Dendritic cell treated with granulocyte-macrophage colony-stimulating factor and Interleukin-4, amounts not matched to agents 40 ng/mL and 50 ng/mL, for 4 days (primary cell): Measurements from ENCODE around the gene PLA2G15.
A peak's percentile ranks its signal among the peaks of the same experiment; 100 is the strongest.

Experiments used
- H3K27ac Mint-ChIP-seq: one replicate; pipeline ENCODE4 v1.8.0; 2022; ENCODE audit warnings: mild to moderate bottlenecking, mixed read lengths
- H3K27me3 Mint-ChIP-seq: one replicate; pipeline ENCODE4 v1.8.0; 2022; ENCODE audit warnings: mild to moderate bottlenecking, mixed read lengths
- H3K36me3 Mint-ChIP-seq: one replicate; pipeline ENCODE4 v1.8.0; 2022; ENCODE audit warnings: low read depth, mixed read lengths
- H3K4me1 Mint-ChIP-seq: one replicate; pipeline ENCODE4 v1.8.0; 2022; ENCODE audit warnings: low read depth, mixed read lengths
- H3K4me3 Mint-ChIP-seq: one replicate; pipeline ENCODE4 v1.8.0; 2022; ENCODE audit warnings: mild to moderate bottlenecking, moderate library complexity, mixed read lengths
- H3K9me3 Mint-ChIP-seq: one replicate; pipeline ENCODE4 v1.8.0; 2022; ENCODE audit warnings: mixed read lengths
- intact Hi-C: fragments of 100-400 bp; cut with micrococcal nuclease; formaldehyde crosslinking; loops from one replicate; pipeline ENCODE4 v1.15.0; 2022

Gene PLA2G15

DNA sequence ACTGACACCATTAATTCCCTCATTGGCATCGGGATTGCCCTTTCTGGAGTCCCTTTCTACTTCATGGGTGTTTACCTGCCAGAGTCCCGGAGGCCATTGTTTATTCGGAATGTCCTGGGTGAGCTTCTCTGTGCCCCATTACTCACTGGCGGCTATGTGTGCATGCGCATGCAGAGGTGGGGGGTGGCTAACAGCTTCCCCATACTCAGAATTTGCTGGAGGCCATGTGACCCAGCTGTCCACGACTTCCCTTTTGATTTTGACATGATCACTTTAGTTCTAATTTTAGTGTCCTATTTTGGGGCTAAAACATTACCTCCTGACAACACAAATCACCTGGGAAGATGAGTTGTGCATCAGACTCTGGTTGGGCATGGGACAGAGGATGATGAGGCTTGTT is 51.5 kb downstream of the PLA2G15 start:
- Mint-ChIP-seq H3K4me1 (peaks cover 42% of the 10 kb centered on the region), H3K9me3 (no peaks in the 10 kb centered on the region)

DNA sequence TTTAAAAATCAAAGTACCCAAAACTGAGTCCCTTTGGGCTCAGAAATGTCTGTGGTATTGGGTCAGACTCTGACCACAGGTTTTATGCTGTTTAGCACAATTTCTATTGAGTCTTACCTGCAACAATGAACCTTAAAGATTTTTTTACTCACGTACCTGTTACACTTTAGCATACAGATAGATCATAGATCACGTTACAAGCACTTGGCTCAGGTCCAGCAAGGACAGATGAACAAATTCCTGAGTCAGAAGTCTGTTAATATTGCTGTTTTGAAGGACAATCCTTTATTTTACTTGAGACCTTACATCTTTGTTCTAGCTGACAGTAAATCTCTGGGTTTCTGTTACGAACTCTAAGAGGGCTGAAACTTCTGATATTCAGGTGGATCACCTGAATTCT is 52.7 kb downstream of the PLA2G15 start:
- Mint-ChIP-seq H3K4me1 (peaks cover 42% of the 10 kb centered on the region), H3K4me3 (no peak overlapping the region), H3K27me3 (no peaks in the 10 kb centered on the region), H3K9me3 (no peaks in the 10 kb centered on the region), H3K36me3 (peaks cover 100% of the 10 kb centered on the region), H3K27ac (peak overlapping the region; percentile 82)
- intact Hi-C loops = no loop called here

More for the DNA sequence above, 51.5 kb downstream of the PLA2G15 start:
- Mint-ChIP-seq H3K27me3 (no peaks in the 10 kb centered on the region), H3K4me3 (peak overlapping the region; percentile 30), H3K27ac (peak overlapping the region; percentile 82), H3K36me3 (peaks cover 100% of the 10 kb centered on the region)
- intact Hi-C loops = no loop called here

DNA sequence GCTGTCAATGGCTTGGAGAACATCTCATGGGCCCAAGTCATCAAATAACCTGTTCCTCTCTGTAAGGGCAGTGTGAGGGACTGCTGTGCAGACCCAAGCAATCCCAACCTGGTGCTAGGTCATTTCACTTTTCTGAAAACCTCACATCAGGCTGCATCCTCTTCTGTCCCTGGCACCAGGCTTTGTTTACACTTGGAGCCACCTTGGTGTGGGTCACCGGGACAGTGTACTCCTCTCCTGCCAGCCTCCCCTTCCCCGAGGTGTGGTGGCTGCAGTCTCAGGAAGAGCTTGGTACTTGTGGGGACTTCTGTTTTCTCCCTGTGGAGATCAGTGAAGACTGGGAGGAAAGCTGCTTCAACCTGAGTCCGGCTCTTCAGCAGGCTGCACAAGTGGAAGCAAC is 53.1 kb downstream of the PLA2G15 start:
- H3K4me1 Mint-ChIP-seq = peaks cover 42% of the 10 kb centered on the region
- intact Hi-C loops = no loop called here
- peaks cover 100% of the 10 kb centered on the region for H3K36me3 Mint-ChIP-seq
- peak overlapping the region; percentile 46 for H3K27ac Mint-ChIP-seq
- H3K27me3 Mint-ChIP-seq = no peaks in the 10 kb centered on the region
- H3K9me3 Mint-ChIP-seq = no peaks in the 10 kb centered on the region
- H3K4me3 Mint-ChIP-seq = no peak overlapping the region

DNA sequence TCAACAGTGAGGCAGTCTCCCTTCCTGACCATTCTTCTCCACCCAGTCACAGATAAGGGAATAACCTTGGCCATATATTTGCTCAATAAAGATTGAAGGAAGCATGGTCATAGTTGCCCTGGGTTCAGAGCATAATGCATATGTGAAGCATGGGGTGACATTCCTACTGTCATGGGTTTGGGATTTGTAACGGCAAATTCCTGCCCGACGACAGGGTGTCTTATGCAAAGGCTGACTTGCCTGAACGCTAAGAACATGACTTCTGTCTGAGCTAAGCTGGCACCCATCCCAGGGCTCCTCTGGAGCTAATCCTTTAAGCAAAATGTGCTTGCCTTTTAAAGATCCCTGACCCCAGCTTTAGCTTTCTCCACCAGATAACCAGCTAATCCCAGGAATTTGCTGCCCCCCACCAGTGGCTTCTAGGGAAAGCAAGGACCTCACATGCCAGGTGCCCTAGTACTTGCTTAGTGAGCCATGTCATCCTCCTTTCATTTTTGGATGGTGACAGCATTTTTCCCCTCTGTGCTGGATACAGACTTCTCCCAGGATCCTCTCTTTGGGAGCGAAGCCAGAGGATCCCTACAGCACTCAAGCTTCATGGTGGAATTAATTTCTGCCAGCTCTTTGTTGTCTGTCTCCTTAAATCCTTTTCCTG is 53.9 kb downstream of the PLA2G15 start:
- Mint-ChIP-seq H3K4me1 (peaks cover 42% of the 10 kb centered on the region), H3K4me3 (no peak overlapping the region), H3K9me3 (no peaks in the 10 kb centered on the region), H3K27ac (no peak overlapping the region), H3K27me3 (no peaks in the 10 kb centered on the region), H3K36me3 (peaks cover 100% of the 10 kb centered on the region)
- intact Hi-C loops = no loop called here

DNA sequence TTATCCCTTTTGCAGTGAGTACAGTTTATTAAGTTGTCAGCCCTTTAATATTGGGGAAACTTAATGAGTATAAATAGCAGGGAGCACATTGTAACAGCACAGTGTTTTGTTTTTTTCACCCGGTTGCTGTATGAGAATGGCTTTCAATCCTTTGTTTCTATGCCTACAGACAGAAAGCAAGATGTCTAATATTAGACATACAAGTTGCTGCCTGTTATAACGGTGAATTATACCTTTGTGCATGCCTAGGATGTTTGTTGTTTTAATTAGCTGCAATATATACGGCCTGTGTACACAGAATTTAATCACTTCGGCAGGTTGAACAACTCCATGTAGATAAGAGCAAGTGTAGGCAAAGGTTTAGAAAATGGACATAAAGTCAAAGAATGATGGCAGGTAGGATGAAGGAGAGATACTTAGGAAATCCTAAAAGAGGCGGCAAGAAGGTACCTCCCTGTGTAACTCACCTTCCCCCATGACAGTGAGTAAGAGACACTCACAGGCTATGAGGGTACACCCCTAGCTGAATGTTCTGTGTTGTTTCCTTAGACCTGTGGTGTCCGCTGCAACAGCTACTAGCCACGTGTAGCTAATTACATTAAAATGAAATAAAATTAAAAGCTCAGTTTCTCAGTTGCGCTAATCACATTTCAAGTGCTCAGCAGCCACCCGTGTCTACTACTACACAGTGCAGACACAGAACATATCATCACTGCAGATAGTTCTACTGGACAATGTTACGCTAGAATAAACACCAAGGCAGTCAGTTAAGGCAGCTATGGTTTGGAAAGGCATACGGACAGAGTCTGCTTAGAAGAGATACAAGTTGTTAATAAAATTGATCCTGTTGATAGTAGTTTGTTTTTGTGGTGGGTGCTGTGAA is 54.6 kb downstream of the PLA2G15 start:
- Mint-ChIP-seq H3K4me3 (no peak overlapping the region), H3K4me1 (peaks cover 42% of the 10 kb centered on the region), H3K9me3 (no peaks in the 10 kb centered on the region), H3K27ac (no peak overlapping the region), H3K36me3 (peaks cover 98% of the 10 kb centered on the region), H3K27me3 (no peaks in the 10 kb centered on the region)
- intact Hi-C loops = no loop called here

DNA sequence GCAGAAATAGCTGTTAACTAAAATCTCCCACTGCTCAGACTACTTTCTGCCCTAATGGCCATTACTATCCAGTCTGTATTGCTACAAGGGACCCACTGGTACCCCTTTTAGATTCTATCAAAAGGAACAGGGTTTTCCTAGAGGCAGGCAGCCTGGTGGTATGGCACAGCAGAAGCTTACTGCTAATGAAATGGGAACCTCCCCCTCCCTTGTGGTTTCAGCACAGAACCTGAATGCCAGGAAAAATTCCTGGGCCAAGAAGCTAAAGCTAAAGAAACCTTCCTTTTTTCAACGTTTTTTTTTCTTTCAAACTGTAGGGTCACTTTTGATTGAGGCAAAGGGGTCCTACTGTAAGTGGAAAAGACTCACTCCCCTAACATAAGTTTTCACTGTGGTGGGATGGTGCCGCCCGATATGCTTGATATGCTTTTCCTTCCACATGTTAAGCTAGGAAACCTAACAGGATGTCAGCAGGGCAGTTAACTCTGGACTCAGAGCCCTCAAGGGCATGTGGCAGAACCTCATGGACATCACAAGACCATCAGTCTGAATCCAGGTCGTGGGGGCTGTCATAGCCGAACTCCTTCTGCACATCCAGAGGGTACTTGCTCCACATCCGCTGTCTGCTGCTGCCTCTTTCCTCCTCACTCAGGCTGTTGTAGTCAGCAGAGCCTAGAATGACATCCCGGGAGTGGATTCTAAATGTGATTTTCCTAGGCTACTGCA is 55.7 kb downstream of the PLA2G15 start:
- Mint-ChIP-seq H3K36me3 (peaks cover 98% of the 10 kb centered on the region), H3K4me1 (peaks cover 38% of the 10 kb centered on the region), H3K27me3 (no peaks in the 10 kb centered on the region), H3K27ac (peak overlapping the region; percentile 13), H3K4me3 (no peak overlapping the region), H3K9me3 (no peaks in the 10 kb centered on the region)
- intact Hi-C loops = no loop called here

DNA sequence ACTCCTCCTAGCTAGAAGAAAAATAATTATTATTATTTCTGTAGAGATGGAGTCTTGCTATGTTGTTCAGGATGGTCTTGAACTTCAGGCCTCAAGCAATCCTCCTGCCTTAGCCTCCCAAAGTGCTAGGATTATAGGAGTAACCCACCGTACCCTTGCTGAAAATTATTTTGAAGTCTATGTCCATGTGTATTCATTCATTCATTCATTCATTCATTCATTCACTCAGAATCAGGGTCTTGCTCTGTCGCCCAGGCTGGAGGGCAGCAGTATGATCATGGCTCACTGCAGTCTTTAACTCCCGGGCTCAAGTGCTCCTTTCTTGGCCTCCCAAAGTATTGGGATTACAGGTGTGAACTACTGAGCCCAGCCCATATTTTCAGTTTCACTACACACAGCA is 61.5 kb downstream of the PLA2G15 start:
- Mint-ChIP-seq H3K27ac (no peak overlapping the region), H3K27me3 (no peaks in the 10 kb centered on the region), H3K36me3 (peaks cover 89% of the 10 kb centered on the region), H3K9me3 (no peaks in the 10 kb centered on the region), H3K4me3 (no peak overlapping the region), H3K4me1 (peaks cover 22% of the 10 kb centered on the region)
- intact Hi-C loops = no loop called here

DNA sequence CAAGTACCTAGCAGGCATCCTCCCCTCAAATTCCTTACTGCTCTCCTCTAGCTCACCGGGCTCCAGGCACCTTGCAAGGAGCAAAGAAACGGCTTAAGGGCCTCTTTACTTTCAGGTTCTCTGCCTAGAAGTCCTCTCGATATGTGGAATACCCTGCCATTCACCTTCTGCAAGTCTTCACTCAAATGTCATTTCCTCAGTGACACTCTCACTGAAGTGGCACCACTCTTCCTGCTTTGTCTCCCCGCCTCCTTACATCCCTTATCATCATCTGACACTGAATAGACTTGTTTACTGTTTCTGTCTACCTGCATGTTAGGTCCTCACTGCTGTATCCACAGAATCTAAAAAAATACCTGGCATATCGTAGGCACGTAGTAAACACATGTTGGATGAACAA is 64.6 kb downstream of the PLA2G15 start:
- Mint-ChIP-seq H3K36me3 (peaks cover 71% of the 10 kb centered on the region), H3K4me1 (peaks cover 30% of the 10 kb centered on the region), H3K9me3 (no peaks in the 10 kb centered on the region), H3K27me3 (no peaks in the 10 kb centered on the region), H3K27ac (peak overlapping the region; percentile 95), H3K4me3 (peak overlapping the region; percentile 92)
- intact Hi-C loops = loop anchor here (1.0 to 5.0 kb wide), 3 partner anchors 44 to 62 kb away; partner anchors contain the start of gene PLA2G15

DNA sequence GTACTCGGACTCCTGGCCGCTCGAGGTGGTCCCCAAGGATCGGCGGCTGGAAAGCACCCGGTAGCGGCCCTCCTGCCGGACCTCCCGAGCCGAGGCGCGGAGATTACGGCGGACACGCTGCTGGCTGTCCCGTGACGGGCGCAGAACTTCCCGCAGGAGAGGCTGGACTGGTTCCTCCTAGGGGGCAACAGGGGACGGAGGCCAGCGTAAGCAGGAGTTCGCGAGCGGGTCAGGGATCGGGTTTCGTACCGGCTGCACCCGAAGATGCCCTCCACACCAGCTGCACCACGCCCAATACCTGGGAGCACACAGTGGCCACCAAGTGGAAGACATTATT is 65.2 kb downstream of the PLA2G15 start:
- Mint-ChIP-seq H3K27ac (peak overlapping the region; percentile 95), H3K4me1 (peaks cover 30% of the 10 kb centered on the region), H3K9me3 (no peaks in the 10 kb centered on the region)

More for the DNA sequence above, 65.2 kb downstream of the PLA2G15 start:
- H3K27me3 Mint-ChIP-seq = no peaks in the 10 kb centered on the region
- H3K4me3 Mint-ChIP-seq = peak overlapping the region; percentile 92
- intact Hi-C loops = loop anchor here (1.0 to 5.0 kb wide), 3 partner anchors 45 to 63 kb away; partner anchors contain the start of gene PLA2G15
- H3K36me3 Mint-ChIP-seq = peaks cover 71% of the 10 kb centered on the region
